Muscle of arm (tissue), 12 donors: ENCODE measurements around the gene CYP27B1. TPM values are rescaled to one million over a fixed set of nuclear protein-coding genes. Genes with fewer than 3 reads are reported as not detected.

Experiments
- DNase-seq: peaks from one replicate; pipeline ENCODE4 v3.0.0-alpha.2; 2013
- polyA plus RNA-seq, 12 donors: library from polyadenylated mRNA; unstranded; fragments of 120-200 nt; gene quantifications; one replicate each; pipeline ENCODE4 v1.2.1, GENCODE V29; 2013; ENCODE audit not compliant: insufficient read length in 12 of 12

Gene CYP27B1
- polyA plus RNA-seq, 12 donors: 0.43 to 1.6 (median 0.86) TPM; not detected in 2

DNA sequence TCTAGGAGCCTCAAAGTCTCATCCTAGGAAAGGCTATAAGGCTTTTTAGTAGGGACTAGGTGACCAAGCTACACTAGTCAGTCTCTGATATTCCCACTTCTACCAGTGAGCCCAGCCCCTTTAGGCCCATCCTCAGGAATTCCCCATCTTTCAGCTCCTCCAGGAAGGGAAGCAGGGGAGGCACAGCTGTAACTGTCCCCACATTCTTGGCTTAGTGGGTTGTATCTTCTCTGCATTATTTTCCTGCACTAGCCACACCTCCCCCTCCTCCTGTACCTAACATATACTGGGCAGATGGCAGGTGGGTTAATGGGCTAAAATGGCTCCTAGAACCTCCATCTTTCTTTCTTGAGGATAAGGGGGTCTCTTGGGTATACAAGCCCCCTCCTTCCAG, 424 bp upstream of the CYP27B1 start:
- DNase-seq: no peak

DNA sequence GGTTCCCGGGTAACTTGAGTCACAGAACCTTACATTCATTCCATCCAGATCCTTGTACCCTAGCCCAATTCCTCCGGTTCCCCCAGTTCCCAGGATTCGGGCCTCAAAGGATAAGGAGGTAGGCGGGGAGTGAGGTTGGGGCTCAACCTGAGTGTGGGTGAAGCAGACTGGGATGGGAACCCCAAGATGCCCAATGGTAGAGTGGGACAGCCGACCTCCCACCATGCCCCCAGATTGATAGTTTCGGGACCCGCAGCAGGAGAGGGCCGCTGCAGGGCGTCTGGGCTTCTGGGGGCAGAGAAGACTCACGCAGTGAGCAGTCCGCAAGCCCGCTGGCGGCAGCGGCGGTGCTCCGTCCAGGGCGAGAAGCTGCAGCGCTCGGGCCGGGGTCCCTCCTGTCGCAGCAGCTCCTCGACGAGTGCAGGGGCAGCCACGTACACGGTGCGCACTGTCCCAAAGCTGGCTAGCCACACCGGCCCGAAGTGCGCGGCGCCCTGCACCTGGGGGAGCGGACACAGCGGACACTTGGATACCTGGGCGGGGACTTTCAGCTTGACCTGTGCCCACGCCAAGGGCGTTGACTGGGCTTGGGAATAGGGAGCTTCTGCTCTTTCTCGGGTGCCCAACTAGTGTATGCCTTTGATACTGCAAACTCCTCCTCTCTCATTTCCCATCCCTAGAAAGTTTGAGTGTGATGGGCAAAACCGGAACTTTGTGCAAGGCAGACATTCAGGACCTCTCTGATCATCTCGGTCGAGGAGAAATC, 997 bp downstream of the CYP27B1 start:
- DNase-seq: no peak

- no peak for DNase-seq
Measured at GRCh38 chr12:57765003-57765697, 1.7 kb downstream of the CYP27B1 start.

DNA sequence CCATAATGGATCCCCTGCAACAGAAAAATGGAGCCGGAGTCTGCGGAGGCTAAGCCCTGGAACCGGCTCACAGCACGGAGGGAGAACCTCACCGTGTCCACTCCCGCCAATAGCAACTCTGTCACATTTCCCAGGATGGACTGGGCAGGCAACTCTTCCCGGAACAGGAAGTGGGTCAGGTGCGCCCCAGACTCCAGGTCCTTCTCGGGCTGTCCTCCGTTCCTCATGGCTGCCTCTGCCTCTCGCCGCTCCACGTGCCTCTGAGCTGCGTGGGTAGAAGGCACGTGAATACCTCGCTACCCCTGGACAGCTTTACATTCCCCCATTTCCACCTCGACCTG, 2.2 kb downstream of the CYP27B1 start:
- no peak for DNase-seq

DNA sequence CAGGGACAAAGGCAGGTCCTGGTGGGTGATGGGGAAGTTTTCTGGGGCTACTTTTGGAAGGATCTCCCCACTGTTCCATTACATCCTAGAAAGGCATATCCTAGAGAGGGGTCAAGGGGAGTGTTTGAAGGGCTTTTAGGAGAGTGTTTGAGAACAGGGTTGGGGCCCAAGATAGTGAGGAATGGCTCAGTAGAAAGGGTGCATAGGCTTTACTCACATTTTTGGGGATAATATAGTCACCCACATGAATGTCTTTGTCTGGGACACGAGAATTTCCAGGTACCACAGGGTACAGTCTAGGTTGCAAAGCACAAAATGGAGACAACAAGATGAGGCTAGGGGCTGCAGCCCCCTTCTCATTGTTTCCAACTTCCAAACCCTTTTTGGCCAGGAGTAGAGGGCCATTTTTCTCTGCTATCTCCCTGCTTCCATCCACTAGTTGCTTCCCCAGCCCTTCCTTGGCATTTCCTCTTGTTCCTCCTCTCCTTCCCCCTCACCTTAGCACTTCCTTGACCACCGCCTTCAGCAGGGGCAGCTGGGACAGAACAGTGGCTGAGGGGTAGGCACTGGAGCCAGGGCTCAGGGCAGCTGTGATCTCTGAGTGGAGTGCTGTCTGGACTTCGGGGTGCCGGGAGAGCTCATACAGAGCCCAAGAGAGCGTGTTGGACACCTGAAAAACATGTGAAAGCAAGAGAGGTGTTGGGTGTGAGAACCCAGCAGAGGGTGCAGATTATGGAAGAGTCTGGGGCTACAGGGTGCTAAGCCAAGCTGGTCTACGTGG, 2.8 kb downstream of the CYP27B1 start:
- DNase-seq: no peak

DNA sequence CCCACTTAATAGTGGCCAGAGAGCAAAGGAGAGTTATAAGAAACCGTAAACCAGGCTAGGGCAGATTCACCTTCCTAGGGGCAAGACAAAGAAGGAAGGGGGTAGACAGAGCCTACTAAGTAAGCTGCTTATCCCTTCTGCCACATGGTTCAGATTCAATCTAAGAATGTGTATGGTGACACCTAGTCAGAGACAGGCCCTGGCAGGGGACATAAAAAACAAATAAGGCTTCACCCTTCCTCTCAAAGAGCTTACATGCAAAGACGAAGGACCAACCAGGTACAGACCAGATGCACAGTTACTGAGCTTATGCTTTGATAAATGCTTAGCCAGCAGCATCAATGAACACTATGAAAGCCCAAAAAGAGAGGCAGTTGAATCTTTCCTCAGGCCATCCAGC, 4.4 kb downstream of the CYP27B1 start:
- DNase-seq: no peak

- no peak for DNase-seq
Measured at GRCh38 chr12:57761391-57761998, 5.4 kb downstream of the CYP27B1 start.

GRCh38 chr12:57760347-57760982, 6.4 kb downstream of the CYP27B1 start:
- no peak for DNase-seq

- no peak for DNase-seq
Measured at GRCh38 chr12:57759360-57759980, 7.4 kb downstream of the CYP27B1 start.

- DNase-seq: no peak
Measured at GRCh38 chr12:57758552-57759359, 8.1 kb downstream of the CYP27B1 start.

DNA sequence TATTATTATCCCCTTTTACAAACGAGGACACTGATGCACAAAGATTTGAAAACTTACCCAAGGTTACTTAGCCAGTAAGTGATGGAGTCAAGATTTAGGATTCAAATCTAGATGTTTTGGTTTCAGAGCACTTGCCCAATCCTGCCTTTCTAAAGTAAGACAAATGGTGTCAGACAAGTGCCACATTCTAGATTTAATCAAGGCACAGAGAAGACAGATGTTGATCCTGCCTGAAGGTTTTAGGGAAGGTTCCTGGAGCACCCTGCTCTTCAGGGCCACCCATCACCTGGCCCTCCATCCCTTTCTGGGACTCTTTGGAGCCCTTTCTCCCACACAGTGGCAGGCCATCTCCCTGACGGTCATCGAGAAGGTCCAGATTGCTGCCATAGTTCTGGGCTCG, 9.1 kb downstream of the CYP27B1 start:
- no peak for DNase-seq

GRCh38 chr12:57756406-57757341, 10.2 kb downstream of the CYP27B1 start:
- DNase-seq: no peak

- no peak for DNase-seq
Measured at GRCh38 chr12:57755454-57756372, 11.2 kb downstream of the CYP27B1 start.

- no peak for DNase-seq
Measured at GRCh38 chr12:57755194-57755453, 11.8 kb downstream of the CYP27B1 start.

GRCh38 chr12:57754411-57755193, 12.3 kb downstream of the CYP27B1 start, which contains the start of gene MARCHF9:
MARCHF9 (plus strand) TSS chr12:57755103; CDS start chr12:57755529, 426 bp downstream.
- no peak for DNase-seq

DNA sequence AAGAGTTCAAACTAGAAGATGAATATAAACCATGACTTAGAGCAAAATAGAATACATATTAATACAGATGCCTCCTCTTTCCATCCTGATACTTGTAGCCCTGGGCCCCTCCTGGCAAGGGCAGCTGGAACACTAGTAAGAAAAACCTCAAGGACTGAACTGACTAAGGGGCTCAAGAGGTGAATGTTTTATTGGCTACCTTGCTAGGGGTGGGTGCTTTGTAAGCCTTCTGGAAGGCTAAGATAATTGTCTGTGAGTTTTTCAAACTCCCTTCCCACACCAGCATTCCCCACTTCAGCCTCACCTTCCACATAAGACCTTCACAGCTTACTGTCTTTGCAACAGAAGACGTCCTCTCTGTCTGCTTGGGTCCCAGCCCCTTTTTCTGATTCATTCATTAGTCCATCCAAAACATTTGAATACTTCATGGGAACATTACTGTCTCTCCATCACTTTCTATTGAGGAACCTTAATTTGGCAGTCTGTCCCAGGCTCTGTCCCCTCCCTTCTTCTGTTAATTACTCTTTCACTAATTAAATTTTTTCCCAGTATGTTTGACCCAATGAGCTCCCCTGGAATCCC, 13.0 kb downstream of the CYP27B1 start:
- DNase-seq: no peak

DNA sequence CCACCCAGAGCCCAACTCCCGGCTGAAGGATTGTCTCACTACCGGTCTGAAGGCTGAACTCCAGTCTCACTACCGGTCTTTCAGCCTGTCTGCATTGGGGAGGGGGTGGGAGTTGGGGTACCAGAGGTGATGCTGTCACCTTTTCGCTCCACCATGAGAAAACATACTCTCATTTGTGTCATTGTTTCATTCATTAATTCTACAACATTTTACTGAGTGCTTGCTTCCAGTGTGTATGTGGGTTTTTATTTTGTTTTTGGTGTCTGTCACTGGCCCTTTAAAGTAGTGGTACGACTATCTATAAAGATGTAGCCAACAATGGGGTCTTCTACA, 14.2 kb downstream of the CYP27B1 start:
- no peak for DNase-seq
